H9 (cell line): ENCODE measurements around the gene SCFD2. TPM values are rescaled to one million over a fixed set of nuclear protein-coding genes. Genes with fewer than 3 reads are reported as not detected.

Source experiments
- DNase-seq: peaks from one replicate; pipeline ENCODE4 v3.0.0-alpha.2; 2017
- H2AFZ ChIP-seq: one replicate; pipeline ENCODE4 v1.6.1; 2013; ENCODE audit warnings: mild to moderate bottlenecking, low read length, control low read depth, moderate library complexity
- H2AK5ac ChIP-seq: 2 replicates; pipeline ENCODE4 v1.6.1; 2013; ENCODE audit warnings: low read length, control low read depth, mixed read lengths; ENCODE audit not compliant: insufficient read length
- H2BK120ac ChIP-seq: one replicate; pipeline ENCODE4 v1.6.1; 2013; ENCODE audit warnings: low read depth, mild to moderate bottlenecking, low read length, control low read depth, inconsistent platforms; ENCODE audit not compliant: poor library complexity, severe bottlenecking
- H2BK12ac ChIP-seq: 2 replicates; pipeline ENCODE4 v1.6.1; 2013; ENCODE audit warnings: low read length, control low read depth, mixed read lengths, low read depth; ENCODE audit not compliant: insufficient read length
- H2BK15ac ChIP-seq: 2 replicates; pipeline ENCODE4 v1.6.1; 2013; ENCODE audit warnings: low read depth, low read length, control low read depth
- H2BK20ac ChIP-seq: one replicate; pipeline ENCODE4 v1.6.1; 2013; ENCODE audit warnings: low read depth, mild to moderate bottlenecking, low read length, control low read depth, inconsistent platforms; ENCODE audit not compliant: poor library complexity, severe bottlenecking
- H2BK5ac ChIP-seq: 2 replicates; pipeline ENCODE4 v1.6.1; 2013; ENCODE audit warnings: low read length, control low read depth, mixed read lengths; ENCODE audit not compliant: insufficient read length
- H3K14ac ChIP-seq: 2 replicates; pipeline ENCODE4 v1.6.1; 2013; ENCODE audit warnings: low read length, control low read depth; ENCODE audit not compliant: insufficient read depth
- H3K18ac ChIP-seq: 2 replicates; pipeline ENCODE4 v1.6.1; 2013; ENCODE audit warnings: low read depth, mild to moderate bottlenecking, mixed read lengths, low read length, control low read depth; ENCODE audit not compliant: insufficient read length
- H3K23ac ChIP-seq: 2 replicates; pipeline ENCODE4 v1.6.1; 2013; ENCODE audit warnings: low read length, control low read depth, mixed read lengths, low read depth; ENCODE audit not compliant: insufficient read length
- H3K23me2 ChIP-seq: 2 replicates; pipeline ENCODE4 v1.6.1; 2013; ENCODE audit warnings: low read depth, mild to moderate bottlenecking, mixed read lengths, low read length, control low read depth; ENCODE audit not compliant: insufficient read length, poor library complexity, severe bottlenecking
- H3K27ac ChIP-seq: 2 replicates; pipeline ENCODE4 v1.5.1; 2013; ENCODE audit warnings: low read length, control low read depth, mixed read lengths, low read depth; ENCODE audit not compliant: insufficient read length
- H3K27me3 ChIP-seq: 2 replicates; pipeline ENCODE4 v1.6.1; 2013; ENCODE audit warnings: low read length, control low read depth, inconsistent platforms; ENCODE audit not compliant: insufficient read depth
- H3K4ac ChIP-seq: 2 replicates; pipeline ENCODE4 v1.6.1; 2013; ENCODE audit warnings: low read depth, mild to moderate bottlenecking, control low read depth, inconsistent platforms, low read length, moderate library complexity
- H3K4me1 ChIP-seq: 2 replicates; pipeline ENCODE4 v1.6.1; 2013; ENCODE audit warnings: low read length, control low read depth, inconsistent platforms; ENCODE audit not compliant: insufficient read depth
- H3K4me2 ChIP-seq: 2 replicates; pipeline ENCODE4 v1.6.1; 2013; ENCODE audit warnings: low read length, control low read depth, mixed read lengths; ENCODE audit not compliant: insufficient read length, insufficient read depth
- H3K56ac ChIP-seq: 2 replicates; pipeline ENCODE4 v1.6.1; 2013; ENCODE audit warnings: low read depth, mild to moderate bottlenecking, mixed read lengths, low read length, control low read depth; ENCODE audit not compliant: insufficient read length
- H3K79me1 ChIP-seq: 2 replicates; pipeline ENCODE4 v1.6.1; 2013; ENCODE audit warnings: low read depth, mild to moderate bottlenecking, moderate library complexity, low read length, control low read depth, inconsistent platforms; ENCODE audit not compliant: insufficient read depth, poor library complexity, severe bottlenecking
- H3K79me2 ChIP-seq: 2 replicates; pipeline ENCODE4 v1.6.1; 2013; ENCODE audit warnings: low read length, control low read depth, inconsistent platforms; ENCODE audit not compliant: insufficient read depth
- H3K9ac ChIP-seq: 2 replicates; pipeline ENCODE4 v1.6.1; 2013; ENCODE audit warnings: low read length, control low read depth, mixed read lengths; ENCODE audit not compliant: insufficient read length; ENCODE audit errors: extremely low read depth
- H3K9me3 ChIP-seq: one replicate; pipeline ENCODE4 v1.6.1; 2013; ENCODE audit warnings: low read depth, low read length, inconsistent platforms; ENCODE audit not compliant: control insufficient read depth
- H3T11ph ChIP-seq: one replicate; pipeline ENCODE4 v1.6.1; 2013; ENCODE audit warnings: mild to moderate bottlenecking, low read length, control low read depth, inconsistent platforms
- H4K20me1 ChIP-seq: one replicate; pipeline ENCODE4 v1.6.1; 2013; ENCODE audit not compliant: control insufficient read depth, insufficient read length, insufficient read depth
- H4K5ac ChIP-seq: 2 replicates; pipeline ENCODE4 v1.6.1; 2013; ENCODE audit warnings: low read depth, mild to moderate bottlenecking, mixed read lengths, low read length, control low read depth; ENCODE audit not compliant: insufficient read length
- H4K8ac ChIP-seq: replicated peaks from 2 replicates; pipeline ENCODE4 v1.6.1; 2013; ENCODE audit warnings: low read length, control low read depth, mixed read lengths, low read depth; ENCODE audit not compliant: insufficient read length
- H4K91ac ChIP-seq: 2 replicates; pipeline ENCODE4 v1.6.1; 2013; ENCODE audit warnings: low read depth, mild to moderate bottlenecking, moderate library complexity, mixed read lengths, low read length, control low read depth; ENCODE audit not compliant: insufficient read length
- H3K27ac Mint-ChIP-seq, 3 experiments: 2 replicates in 2 of 3; 3 replicates in 1 of 3; pipeline ENCODE4 v1.8.0; 2020 to 2021; ENCODE audit warnings: mixed read lengths in 3 of 3, mild to moderate bottlenecking in 1 of 3, moderate library complexity in 1 of 3
- H3K27me3 Mint-ChIP-seq: 2 replicates; pipeline ENCODE4 v1.8.0; 2021; ENCODE audit warnings: low read depth, mild to moderate bottlenecking, moderate library complexity, mixed read lengths
- H3K36me3 Mint-ChIP-seq, 3 experiments: 2 replicates in 2 of 3; 3 replicates in 1 of 3; pipeline ENCODE4 v1.8.0; 2020 to 2021; ENCODE audit warnings: low read depth in 3 of 3, mixed read lengths in 3 of 3; ENCODE audit not compliant: insufficient read depth in 1 of 3
- H3K4me1 Mint-ChIP-seq, 2 experiments: 2 replicates each; pipeline ENCODE4 v1.8.0; 2020; ENCODE audit warnings: mixed read lengths in 2 of 2
- H3K4me3 Mint-ChIP-seq, 2 experiments: 2 replicates in 1 of 2; 3 replicates in 1 of 2; pipeline ENCODE4 v1.8.0; 2020 to 2021; ENCODE audit warnings: mild to moderate bottlenecking in 2 of 2, mixed read lengths in 2 of 2, moderate library complexity in 1 of 2
- H3K9me3 Mint-ChIP-seq, 2 experiments: 2 replicates in 1 of 2; 3 replicates in 1 of 2; pipeline ENCODE4 v1.8.0; 2020; ENCODE audit warnings: mild to moderate bottlenecking in 2 of 2, mixed read lengths in 2 of 2, moderate library complexity in 1 of 2
- WGBS: extraction: QIAGEN DNeasy Blood & Tissue Kit; methylation state at CpG from one replicate; pipeline ENCODE4 v1.1.7; 2013; ENCODE audit warnings: missing lambda C conversion rate, low lambda C conversion rate, mixed read lengths; ENCODE audit not compliant: insufficient read length; ENCODE audit errors: extremely low coverage; 5-methylcytosine and 5-hydroxymethylcytosine counted together
- total RNA-seq: library from RNA; stranded (reverse); gene quantifications from 2 replicates; pipeline ENCODE4 v1.2.1, GENCODE V29; 2021
- TF ChIP-seq, protein P1 (sequence below): fragments of 200-600 bp; sonication (generic); conservative IDR thresholded peaks from 3 replicates; pipeline ENCODE4 v1.8.0; 2021; ENCODE audit warnings: antibody characterized with exemption, mild to moderate bottlenecking

The SCFD2 gene
- total RNA-seq, 1 experiment from 2014 or later: 10.1 TPM

DNA sequence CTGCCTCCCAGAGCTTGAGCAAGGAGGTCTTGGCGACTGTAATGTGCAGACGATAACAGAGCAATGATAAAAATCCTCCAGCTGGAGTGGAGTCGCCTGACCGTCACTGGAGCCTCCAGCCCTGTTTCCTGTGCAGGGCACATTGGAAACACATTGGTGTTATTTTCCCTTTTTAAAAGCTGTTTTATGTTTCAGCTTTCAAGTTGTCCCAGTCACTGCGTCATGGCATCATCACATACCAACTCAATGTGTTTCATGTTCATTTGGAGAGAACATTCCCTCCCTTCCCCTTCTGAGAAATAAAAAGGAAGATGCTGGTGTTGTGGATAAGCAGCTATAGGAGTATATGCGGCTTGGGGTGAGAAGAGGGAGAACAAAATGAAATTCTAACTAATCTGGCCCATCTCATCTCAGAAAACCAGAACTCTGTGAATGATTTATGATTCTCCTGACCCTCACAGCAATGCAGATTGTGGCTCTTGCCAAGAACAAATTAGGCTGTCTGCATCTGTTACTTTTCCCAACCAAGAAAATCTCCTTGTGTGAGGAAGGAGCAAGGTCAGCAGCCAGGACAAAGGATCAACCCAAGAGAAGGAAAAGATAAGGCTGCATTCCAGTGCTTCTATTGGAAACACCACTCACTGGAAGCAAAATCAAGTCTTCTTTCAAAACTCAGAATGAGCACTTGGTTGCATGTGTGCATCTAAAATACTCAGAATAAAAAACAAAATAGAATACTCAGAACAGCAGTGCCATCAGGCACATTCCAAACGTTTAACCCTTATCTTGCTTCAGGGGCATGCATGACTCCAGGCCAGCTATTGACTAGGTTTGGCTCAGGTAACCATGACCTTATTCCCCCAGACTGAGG is 369.4 kb downstream of the SCFD2 start:
- Histone ChIP-seq H3K4me2 (no peak overlapping the region), H4K91ac (no peak overlapping the region), H2BK120ac (no peak overlapping the region), H3K27me3 (no peaks in the 10 kb centered on the region), H2BK15ac (no peak overlapping the region), H3K23ac (no peak overlapping the region), H3K18ac (no peak overlapping the region), H2BK20ac (no peak overlapping the region), H3K14ac (no peak overlapping the region), H2AFZ (no peak overlapping the region), H3K79me1 (no peaks in the 10 kb centered on the region), H3K9me3 (no peaks in the 10 kb centered on the region), H3K23me2 (no peaks in the 10 kb centered on the region), H3K9ac (no peak overlapping the region), H4K8ac (no peak overlapping the region), H4K5ac (no peak overlapping the region), H3K56ac (no peak overlapping the region), H3K79me2 (no peaks in the 10 kb centered on the region), H4K20me1 (no peaks in the 10 kb centered on the region), H2AK5ac (no peak overlapping the region), H2BK5ac (no peak overlapping the region), H3K4me1 (no peaks in the 10 kb centered on the region), H2BK12ac (no peak overlapping the region), H3K27ac (no peak overlapping the region), H3T11ph (no peak overlapping the region), H3K4ac (no peak overlapping the region)
- H3K9me3 Mint-ChIP-seq: peaks cover 16 to 20% of the 10 kb centered on the region in 2 experiments
- H3K4me3 Mint-ChIP-seq: no peak overlapping the region
- H3K27me3 Mint-ChIP-seq: no peaks in the 10 kb centered on the region
- peak overlapping the region in 1 of 3 experiments; percentile 19; a peak in 1 of 7 replicates for H3K27ac Mint-ChIP-seq
- no peak for DNase-seq
- peaks cover 7 to 9% (median 7%) of the 10 kb centered on the region in 3 experiments; a peak in 6 of 7 replicates for H3K36me3 Mint-ChIP-seq
- TF ChIP-seq, protein P1, sequence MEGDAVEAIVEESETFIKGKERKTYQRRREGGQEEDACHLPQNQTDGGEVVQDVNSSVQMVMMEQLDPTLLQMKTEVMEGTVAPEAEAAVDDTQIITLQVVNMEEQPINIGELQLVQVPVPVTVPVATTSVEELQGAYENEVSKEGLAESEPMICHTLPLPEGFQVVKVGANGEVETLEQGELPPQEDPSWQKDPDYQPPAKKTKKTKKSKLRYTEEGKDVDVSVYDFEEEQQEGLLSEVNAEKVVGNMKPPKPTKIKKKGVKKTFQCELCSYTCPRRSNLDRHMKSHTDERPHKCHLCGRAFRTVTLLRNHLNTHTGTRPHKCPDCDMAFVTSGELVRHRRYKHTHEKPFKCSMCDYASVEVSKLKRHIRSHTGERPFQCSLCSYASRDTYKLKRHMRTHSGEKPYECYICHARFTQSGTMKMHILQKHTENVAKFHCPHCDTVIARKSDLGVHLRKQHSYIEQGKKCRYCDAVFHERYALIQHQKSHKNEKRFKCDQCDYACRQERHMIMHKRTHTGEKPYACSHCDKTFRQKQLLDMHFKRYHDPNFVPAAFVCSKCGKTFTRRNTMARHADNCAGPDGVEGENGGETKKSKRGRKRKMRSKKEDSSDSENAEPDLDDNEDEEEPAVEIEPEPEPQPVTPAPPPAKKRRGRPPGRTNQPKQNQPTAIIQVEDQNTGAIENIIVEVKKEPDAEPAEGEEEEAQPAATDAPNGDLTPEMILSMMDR: no peak
- H3K4me1 Mint-ChIP-seq: no peaks in the 10 kb centered on the region
- WGBS: no CpG with 5 or more reads among the region's 7 CpGs
